HG03432 (cell line): Measurements from ENCODE around the gene TTC34.
"Not testable (repeated sequence)": the region's sequence is repeated elsewhere in the genome, so short reads cannot be mapped to it uniquely, and the experiment has no call there.

Source experiments
- ATAC-seq: cut with Tn5 transposase; IDR thresholded peaks from one replicate; pipeline ENCODE4 v1.9.1; 2021; ENCODE audit warnings: mild to moderate bottlenecking, moderate library complexity; ENCODE audit not compliant: unreplicated experiment

TTC34 gene

GRCh38 chr1:2799811-2800663 is 1.5 kb downstream of the TTC34 start:
- ATAC-seq, result no peak

- ATAC-seq, result not testable (repeated sequence)
Measured at GRCh38 chr1:2798958-2799357, 2.5 kb downstream of the TTC34 start.

- ATAC-seq, result no peak
Measured at GRCh38 chr1:2797741-2798016, 3.8 kb downstream of the TTC34 start.

- no peak for ATAC-seq
Measured at GRCh38 chr1:2796890-2797740, 4.4 kb downstream of the TTC34 start.

- no peak for ATAC-seq
Measured at GRCh38 chr1:2795926-2796325, 5.6 kb downstream of the TTC34 start.

- no peak for ATAC-seq
Measured at GRCh38 chr1:2791027-2791760, 10.3 kb downstream of the TTC34 start.

- no peak for ATAC-seq
Measured at GRCh38 chr1:2789986-2790581, 11.4 kb downstream of the TTC34 start.

- ATAC-seq, result no peak
Measured at GRCh38 chr1:2789164-2789985, 12.1 kb downstream of the TTC34 start.

- no peak for ATAC-seq
Measured at GRCh38 chr1:2788506-2789163, 12.9 kb downstream of the TTC34 start.

- ATAC-seq, result no peak
Measured at GRCh38 chr1:2787163-2787911, 14.2 kb downstream of the TTC34 start.

GRCh38 chr1:2786329-2787162 is 14.9 kb downstream of the TTC34 start:
- no peak for ATAC-seq

GRCh38 chr1:2785631-2786328 is 15.7 kb downstream of the TTC34 start:
- ATAC-seq, result no peak

- ATAC-seq, result no peak
Measured at GRCh38 chr1:2784854-2785630, 16.5 kb downstream of the TTC34 start.

- ATAC-seq, result no peak
Measured at GRCh38 chr1:2783435-2784397, 17.8 kb downstream of the TTC34 start.

GRCh38 chr1:2783069-2783434 is 18.4 kb downstream of the TTC34 start:
- ATAC-seq, result no peak

- ATAC-seq, result no peak
Measured at GRCh38 chr1:2781627-2782026, 19.9 kb downstream of the TTC34 start.
